ENCODE results near the gene PSORS1C2.

DNA sequence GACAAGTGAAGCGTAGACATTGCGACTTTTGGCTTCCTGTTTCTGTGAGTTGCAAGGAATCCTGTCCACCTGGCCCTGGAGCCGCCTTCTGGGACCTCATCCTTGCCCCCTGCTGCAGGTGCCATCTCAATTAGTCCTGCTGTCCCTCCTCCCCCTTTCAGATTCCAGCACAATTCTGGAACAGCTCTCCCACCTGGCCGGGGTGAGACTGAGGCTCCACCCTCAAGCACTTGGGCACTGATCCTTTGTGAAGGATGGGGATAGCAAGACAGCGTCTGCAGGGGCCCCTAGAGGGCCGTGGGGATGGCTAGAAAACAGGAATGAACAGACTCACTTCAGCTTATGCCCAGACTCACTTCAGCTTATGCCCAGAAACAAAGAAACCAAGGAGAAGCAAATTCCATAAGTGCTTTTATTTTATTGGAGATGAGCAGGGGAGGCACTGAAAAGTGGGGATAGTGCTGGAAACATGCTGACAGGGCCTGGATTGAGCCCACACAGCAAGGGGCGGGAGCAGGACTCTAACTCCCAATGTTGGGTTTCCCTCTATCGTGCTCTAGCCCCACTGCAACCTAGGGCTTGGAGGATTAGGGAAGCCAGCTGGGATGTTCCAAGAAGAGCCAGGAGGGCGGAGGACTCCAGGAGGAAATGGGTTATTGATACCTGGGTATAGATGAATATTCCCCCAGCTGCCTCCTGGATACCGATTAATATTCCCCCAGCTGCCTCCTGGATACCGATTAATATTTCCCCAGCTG lies 27.9 kb downstream of the PSORS1C2 start:
- TF ChIP-seq POLR2A (IDR thresholded peaks at IDR 0.05), result no peak
- TF ChIP-seq, protein P1, sequence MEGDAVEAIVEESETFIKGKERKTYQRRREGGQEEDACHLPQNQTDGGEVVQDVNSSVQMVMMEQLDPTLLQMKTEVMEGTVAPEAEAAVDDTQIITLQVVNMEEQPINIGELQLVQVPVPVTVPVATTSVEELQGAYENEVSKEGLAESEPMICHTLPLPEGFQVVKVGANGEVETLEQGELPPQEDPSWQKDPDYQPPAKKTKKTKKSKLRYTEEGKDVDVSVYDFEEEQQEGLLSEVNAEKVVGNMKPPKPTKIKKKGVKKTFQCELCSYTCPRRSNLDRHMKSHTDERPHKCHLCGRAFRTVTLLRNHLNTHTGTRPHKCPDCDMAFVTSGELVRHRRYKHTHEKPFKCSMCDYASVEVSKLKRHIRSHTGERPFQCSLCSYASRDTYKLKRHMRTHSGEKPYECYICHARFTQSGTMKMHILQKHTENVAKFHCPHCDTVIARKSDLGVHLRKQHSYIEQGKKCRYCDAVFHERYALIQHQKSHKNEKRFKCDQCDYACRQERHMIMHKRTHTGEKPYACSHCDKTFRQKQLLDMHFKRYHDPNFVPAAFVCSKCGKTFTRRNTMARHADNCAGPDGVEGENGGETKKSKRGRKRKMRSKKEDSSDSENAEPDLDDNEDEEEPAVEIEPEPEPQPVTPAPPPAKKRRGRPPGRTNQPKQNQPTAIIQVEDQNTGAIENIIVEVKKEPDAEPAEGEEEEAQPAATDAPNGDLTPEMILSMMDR (IDR thresholded peaks at IDR 0.05), result no peak

Measured in body of pancreas (tissue), 4 donors.